ENCODE measurements around the gene MMP3.

The MMP3 gene

DNA sequence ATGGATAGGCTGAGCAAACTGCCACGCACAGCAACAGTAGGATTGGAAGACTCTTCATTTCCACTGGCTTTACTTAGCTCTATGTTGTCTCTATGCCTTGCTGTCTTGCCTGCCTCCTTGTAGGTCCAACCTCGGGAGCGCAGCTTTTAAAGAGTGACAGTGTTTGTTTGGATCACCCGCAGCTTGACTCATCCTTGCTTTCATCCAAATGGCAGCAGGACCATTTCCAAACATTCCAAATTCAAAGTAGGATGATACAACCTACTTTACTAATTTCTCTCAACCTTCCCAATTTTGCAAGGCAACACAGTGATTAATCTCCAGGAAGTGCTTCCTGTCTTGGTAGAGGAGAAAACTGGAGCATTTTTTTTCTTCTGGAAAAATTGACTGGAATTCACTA, at the start of gene MMP3:
Gene MMP3 (minus strand): TSS at position 121 of the 400 bp plus-strand sequence. CDS start 63 bp downstream, at position 58.
- peak; percentile 77 for ATAC-seq
- TF ChIP-seq ZC3H10 (CRISPR knock-in tag; IDR thresholded peaks at IDR 0.05): no peak
- TF ChIP-seq PPARA (CRISPR knock-in tag; IDR thresholded peaks at IDR 0.05; ENCODE audit: borderline replicate concordance): no peak

DNA sequence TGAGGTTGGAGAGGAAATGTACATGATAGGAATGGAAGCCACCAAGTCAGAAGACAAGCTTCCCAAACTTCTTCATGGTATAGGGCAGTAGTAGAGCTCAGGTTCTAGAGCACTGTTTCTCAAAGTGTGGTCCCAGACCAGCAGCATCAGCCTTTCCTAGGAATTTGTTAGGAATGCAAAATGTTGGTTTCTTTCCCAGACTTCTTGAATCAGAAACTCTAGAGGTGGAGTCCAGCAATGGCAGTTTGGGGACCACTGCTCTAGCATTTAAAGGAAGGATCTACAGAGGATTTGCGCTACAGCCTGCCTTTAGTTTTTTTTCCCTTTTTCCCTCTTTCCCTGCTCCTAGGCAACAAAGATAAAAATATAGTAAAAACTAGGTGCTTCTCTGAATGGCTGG, 48.3 kb upstream of the MMP3 start:
- ATAC-seq: peak; percentile 32; the same call in 1 of the 3 replicates
- TF ChIP-seq BACH2 (CRISPR knock-in tag; IDR thresholded peaks at IDR 0.05; ENCODE audit: borderline replicate concordance) (no peak), PPARA (CRISPR knock-in tag; IDR thresholded peaks at IDR 0.05; ENCODE audit: borderline replicate concordance) (no peak), ZFP3 (CRISPR knock-in tag; IDR thresholded peaks at IDR 0.05) (no peak), TCF4 (CRISPR knock-in tag; IDR thresholded peaks at IDR 0.05; ENCODE audit: borderline replicate concordance) (no peak), ESRRG (CRISPR knock-in tag; IDR thresholded peaks at IDR 0.05) (no peak), CSDC2 (CRISPR knock-in tag; IDR thresholded peaks at IDR 0.05) (no peak), ISL1 (CRISPR knock-in tag; IDR thresholded peaks at IDR 0.05) (no peak), RARB (CRISPR knock-in tag; IDR thresholded peaks at IDR 0.05) (no peak), ZNF8 (CRISPR knock-in tag; IDR thresholded peaks at IDR 0.05) (no peak), SNAI2 (CRISPR knock-in tag; IDR thresholded peaks at IDR 0.05) (no peak), TSHZ2 (CRISPR knock-in tag; IDR thresholded peaks at IDR 0.05) (no peak), ZFP30 (CRISPR knock-in tag; IDR thresholded peaks at IDR 0.05) (no peak), POU6F1 (CRISPR knock-in tag; IDR thresholded peaks at IDR 0.05; ENCODE audit: borderline replicate concordance, low read depth) (no peak), GLIS3 (CRISPR knock-in tag; IDR thresholded peaks at IDR 0.05) (no peak), OSR1 (CRISPR knock-in tag; IDR thresholded peaks at IDR 0.05) (no peak), CREB5 (CRISPR knock-in tag; IDR thresholded peaks at IDR 0.05; ENCODE audit: low read depth) (no peak), ZNF70 (CRISPR knock-in tag; IDR thresholded peaks at IDR 0.05) (no peak), ZNF565 (CRISPR knock-in tag; conservative IDR thresholded peaks at IDR 0.05; ENCODE audit: low read depth) (no peak)
- TF ChIP-seq, protein P1, sequence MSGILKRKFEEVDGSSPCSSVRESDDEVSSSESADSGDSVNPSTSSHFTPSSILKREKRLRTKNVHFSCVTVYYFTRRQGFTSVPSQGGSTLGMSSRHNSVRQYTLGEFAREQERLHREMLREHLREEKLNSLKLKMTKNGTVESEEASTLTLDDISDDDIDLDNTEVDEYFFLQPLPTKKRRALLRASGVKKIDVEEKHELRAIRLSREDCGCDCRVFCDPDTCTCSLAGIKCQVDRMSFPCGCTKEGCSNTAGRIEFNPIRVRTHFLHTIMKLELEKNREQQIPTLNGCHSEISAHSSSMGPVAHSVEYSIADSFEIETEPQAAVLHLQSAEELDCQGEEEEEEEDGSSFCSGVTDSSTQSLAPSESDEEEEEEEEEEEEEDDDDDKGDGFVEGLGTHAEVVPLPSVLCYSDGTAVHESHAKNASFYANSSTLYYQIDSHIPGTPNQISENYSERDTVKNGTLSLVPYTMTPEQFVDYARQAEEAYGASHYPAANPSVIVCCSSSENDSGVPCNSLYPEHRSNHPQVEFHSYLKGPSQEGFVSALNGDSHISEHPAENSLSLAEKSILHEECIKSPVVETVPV (CRISPR knock-in tag; IDR thresholded peaks at IDR 0.05): no peak
- TF ChIP-seq, protein P2, sequence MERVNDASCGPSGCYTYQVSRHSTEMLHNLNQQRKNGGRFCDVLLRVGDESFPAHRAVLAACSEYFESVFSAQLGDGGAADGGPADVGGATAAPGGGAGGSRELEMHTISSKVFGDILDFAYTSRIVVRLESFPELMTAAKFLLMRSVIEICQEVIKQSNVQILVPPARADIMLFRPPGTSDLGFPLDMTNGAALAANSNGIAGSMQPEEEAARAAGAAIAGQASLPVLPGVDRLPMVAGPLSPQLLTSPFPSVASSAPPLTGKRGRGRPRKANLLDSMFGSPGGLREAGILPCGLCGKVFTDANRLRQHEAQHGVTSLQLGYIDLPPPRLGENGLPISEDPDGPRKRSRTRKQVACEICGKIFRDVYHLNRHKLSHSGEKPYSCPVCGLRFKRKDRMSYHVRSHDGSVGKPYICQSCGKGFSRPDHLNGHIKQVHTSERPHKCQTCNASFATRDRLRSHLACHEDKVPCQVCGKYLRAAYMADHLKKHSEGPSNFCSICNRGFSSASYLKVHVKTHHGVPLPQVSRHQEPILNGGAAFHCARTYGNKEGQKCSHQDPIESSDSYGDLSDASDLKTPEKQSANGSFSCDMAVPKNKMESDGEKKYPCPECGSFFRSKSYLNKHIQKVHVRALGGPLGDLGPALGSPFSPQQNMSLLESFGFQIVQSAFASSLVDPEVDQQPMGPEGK (CRISPR knock-in tag; IDR thresholded peaks at IDR 0.05; ENCODE audit: borderline replicate concordance): no peak

DNA sequence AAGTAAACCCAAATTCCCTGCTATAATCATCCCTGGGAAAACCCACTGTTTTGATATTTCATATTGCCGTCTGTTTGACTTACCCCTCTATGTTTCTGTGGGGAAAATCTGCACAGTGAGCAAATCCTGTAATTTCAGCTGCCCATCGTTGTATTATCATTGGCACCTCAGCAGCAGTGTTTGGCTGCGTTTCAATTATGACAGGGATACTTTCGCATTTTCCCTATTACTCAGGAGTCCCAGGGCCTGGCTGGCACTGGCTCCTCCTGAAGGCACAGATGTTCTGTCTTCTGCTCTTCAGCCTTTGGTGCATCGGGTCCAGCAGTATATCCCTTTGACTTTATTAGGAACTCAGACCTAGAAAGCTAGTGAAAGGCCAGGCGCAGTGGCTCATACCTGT, 43.6 kb upstream of the MMP3 start:
- TF ChIP-seq ZNF565 (CRISPR knock-in tag; conservative IDR thresholded peaks at IDR 0.05; ENCODE audit: low read depth) (no peak), ESRRG (CRISPR knock-in tag; IDR thresholded peaks at IDR 0.05) (no peak), PPARA (CRISPR knock-in tag; IDR thresholded peaks at IDR 0.05; ENCODE audit: borderline replicate concordance) (no peak)
- TF ChIP-seq, protein P2 (CRISPR knock-in tag; IDR thresholded peaks at IDR 0.05; ENCODE audit: borderline replicate concordance): no peak
- ATAC-seq: peak; percentile 52

Measured in SK-N-SH treated with all-trans-retinoic acid at 6 μM for 48 hours (cell line).